Measurements from ENCODE around the gene CLDN5. TPM values are rescaled to one million over a fixed set of nuclear protein-coding genes. Genes with fewer than 3 reads are reported as not detected.

Gene CLDN5
- total and polyA plus RNA-seq, 2 of the 8 experiments (the other 6 are each of a cell fraction or from before 2014, with no cell fraction given): 1.2 to 1.6 TPM

GRCh38 chr22:19520007-19520406 is 4.2 kb downstream of the CLDN5 start (continued):
- TF ChIP-seq CHD7 (IDR thresholded peaks at IDR 0.05; ENCODE audit: insufficient replicate concordance, low read length): no peak

Measured in H1 (cell line).